DND-41 (cell line): Measurements from ENCODE around the gene USF3.

Experiments
- CTCF ChIP-seq: IDR thresholded peaks from 2 replicates; pipeline ENCODE4 v1.5.1; 2012; ENCODE audit warnings: borderline replicate concordance, low read length, moderate library complexity, mild to moderate bottlenecking; ENCODE audit not compliant: poor library complexity, severe bottlenecking; ENCODE audit errors: extremely low read depth
- EZH2 ChIP-seq: IDR thresholded peaks from 3 replicates; pipeline ENCODE4 v1.6.1; 2012; ENCODE audit warnings: borderline replicate concordance, low read depth, mild to moderate bottlenecking, moderate library complexity, low read length, inconsistent platforms; ENCODE audit not compliant: severe bottlenecking

DNA sequence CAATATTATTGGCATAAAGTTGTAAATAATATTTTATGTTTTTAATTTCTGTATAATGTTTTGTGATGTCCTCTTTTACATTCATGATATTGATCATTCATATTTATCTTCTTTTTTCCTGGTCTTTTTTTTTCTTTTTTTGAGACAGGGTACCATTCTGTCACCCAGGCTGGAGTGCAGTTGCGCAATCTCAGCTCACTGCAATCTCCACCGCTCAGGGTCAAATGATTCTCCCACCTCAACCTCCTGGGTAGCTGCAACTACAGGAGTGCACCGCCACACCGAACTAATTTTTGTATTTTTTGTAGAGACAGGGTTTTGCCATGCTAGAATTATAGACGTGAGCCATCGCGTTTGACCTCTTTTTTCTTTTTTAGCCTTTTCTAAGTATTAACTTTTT, 52.9 kb downstream of the USF3 start:
- no peak for TF ChIP-seq CTCF
- no peak for TF ChIP-seq EZH2
